GM21825 (cell line): ENCODE measurements around the gene KRTAP8-1.

ENCODE experiments used
- ATAC-seq: cut with Tn5 transposase; IDR thresholded peaks from one replicate; pipeline ENCODE4 v1.9.1; 2021; ENCODE audit warnings: mild to moderate bottlenecking, moderate library complexity; ENCODE audit not compliant: unreplicated experiment

Gene KRTAP8-1, protein sequence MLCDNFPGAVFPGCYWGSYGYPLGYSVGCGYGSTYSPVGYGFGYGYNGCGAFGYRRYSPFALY

DNA sequence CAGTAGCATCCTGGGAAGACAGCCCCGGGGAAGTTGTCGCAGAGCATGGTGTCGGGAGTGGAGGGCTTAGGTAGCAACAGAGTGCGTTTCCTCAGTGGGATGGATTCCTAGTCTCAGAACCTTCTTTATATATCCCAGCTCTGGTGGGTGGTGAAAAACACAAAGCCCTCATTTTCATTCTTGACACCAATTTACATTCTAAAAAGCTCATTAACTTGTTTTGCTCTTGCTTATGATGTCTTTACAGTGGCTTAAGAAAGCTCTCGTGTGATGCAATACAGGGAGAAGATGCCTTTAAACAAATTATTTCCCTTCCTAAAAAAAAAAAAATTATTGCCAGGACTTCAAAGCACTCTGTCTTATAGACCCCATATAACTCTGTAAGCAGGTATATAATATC is at the start of gene KRTAP8-1:
KRTAP8-1 (minus strand) TSS at position 101 of the 400 bp plus-strand sequence; CDS start at position 47, 54 bp downstream.
- no peak for ATAC-seq

GRCh38 chr21:30847627-30848500 is 34.8 kb upstream of the KRTAP8-1 start:
- ATAC-seq, result no peak

GRCh38 chr21:30842990-30843389 is 29.9 kb upstream of the KRTAP8-1 start:
- ATAC-seq, result no peak

DNA sequence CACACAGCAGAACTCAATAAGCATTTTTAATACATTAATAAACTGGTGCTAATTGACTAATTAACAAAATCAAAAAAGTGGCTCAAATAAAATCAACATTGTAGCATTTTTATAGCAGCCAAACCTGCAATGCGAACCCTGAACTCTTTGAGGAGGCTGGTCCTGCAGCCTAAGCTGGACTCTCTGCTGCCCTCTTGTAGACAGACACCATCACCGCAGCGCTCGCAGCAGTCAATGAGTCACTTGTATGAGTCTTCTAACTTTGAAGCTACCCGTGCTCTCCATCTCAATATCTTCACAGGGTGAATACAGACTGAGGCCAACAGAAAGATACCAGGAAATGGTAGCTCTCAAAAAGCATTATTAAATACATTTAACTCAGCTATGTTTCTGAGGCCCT is 26.2 kb upstream of the KRTAP8-1 start:
- ATAC-seq, result no peak

DNA sequence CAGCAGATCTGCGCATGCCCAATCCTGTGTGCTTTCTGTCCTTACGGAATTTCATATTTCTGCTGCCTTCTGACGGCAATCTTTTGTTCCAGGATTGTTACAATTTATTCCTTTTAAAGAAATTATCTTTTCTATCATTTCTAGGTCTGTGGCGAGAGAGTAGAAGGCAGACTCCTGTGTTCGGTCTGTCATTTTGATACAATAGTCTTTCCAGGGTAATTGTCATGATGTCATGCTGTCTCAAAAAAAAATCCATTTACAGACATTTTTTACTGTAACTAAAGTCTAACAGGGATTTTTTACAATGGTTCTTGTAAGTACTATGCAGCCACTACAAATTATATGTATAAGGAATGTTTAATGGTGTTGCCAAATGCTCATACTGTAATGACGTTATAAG is 25.5 kb upstream of the KRTAP8-1 start:
- no peak for ATAC-seq

DNA sequence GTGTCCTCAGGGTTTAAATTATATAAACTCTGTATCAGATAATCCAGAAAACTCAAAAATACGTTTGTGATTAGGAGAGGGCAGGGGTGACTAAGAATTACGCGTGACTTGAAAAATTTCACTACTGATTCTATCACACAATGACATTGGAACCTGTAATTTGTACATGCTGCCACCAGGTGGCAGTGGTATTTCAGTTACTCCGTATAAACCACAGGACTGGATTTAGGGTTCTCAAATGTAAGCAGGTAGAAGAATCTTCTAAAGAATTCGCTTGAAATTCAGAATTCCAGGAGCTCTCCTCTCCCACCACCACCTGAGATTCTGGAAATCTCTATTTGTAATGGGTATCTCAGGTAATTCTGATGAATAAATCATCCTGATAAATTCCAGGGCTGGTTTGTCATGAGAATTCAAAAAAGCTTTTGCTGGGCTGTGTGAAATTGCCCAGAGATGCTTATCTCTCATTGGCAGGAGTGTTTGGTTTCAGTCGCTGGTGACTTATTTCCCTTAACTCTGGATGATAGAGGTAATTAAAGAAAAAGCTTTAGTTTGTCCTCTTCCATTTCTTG is 18.2 kb upstream of the KRTAP8-1 start:
- no peak for ATAC-seq

GRCh38 chr21:30829659-30830058 is 16.6 kb upstream of the KRTAP8-1 start, which contains the start of gene KRTAP7-1:
TSS of gene KRTAP7-1 (minus strand) at chr21:30829759. CDS start at chr21:30829698, 61 bp downstream.
- no peak for ATAC-seq

GRCh38 chr21:30818837-30819610 is 6.0 kb upstream of the KRTAP8-1 start:
- no peak for ATAC-seq

GRCh38 chr21:30800605-30801004 is 12.5 kb downstream of the KRTAP8-1 start:
- no peak for ATAC-seq

GRCh38 chr21:30793581-30794314 is 19.3 kb downstream of the KRTAP8-1 start:
- no peak for ATAC-seq

DNA sequence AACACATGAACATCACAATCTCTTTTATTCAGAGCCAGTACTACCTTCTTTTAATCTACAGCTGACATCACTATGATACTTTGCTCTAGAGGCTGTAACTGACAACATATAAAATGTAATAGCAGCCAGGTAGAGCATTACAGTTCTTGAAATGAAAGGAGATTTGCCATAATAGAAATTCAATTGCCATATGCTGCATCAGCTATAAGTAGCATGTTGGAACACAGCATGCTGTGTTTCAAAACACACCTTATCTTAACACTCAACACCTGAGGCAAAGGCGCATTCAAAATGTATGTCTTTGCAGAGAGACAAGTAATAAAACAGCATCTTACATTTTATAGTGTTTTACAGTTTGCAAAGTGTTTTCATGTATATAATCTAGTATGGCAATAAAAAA is 33.8 kb downstream of the KRTAP8-1 start:
- no peak for ATAC-seq

- no peak for ATAC-seq
Observed at GRCh38 chr21:30769724-30770431, 43.2 kb downstream of the KRTAP8-1 start.
